Mucosa of stomach (tissue), 1 donor: ENCODE data around the gene UNC5B.

Source experiments
- H3K27me3 ChIP-seq: one replicate; pipeline ENCODE4 v1.7.0; 2013; ENCODE audit warnings: mild to moderate bottlenecking, low read length; ENCODE audit not compliant: control insufficient read depth, insufficient read depth
- H3K36me3 ChIP-seq: one replicate; pipeline ENCODE4 v1.7.0; 2013; ENCODE audit warnings: low read length; ENCODE audit not compliant: control insufficient read depth, insufficient read depth
- H3K4me1 ChIP-seq: one replicate; pipeline ENCODE4 v1.7.0; 2013; ENCODE audit warnings: mild to moderate bottlenecking, low read length; ENCODE audit not compliant: control insufficient read depth, insufficient read depth
- H3K4me3 ChIP-seq: one replicate; pipeline ENCODE4 v1.7.0; 2013; ENCODE audit warnings: low read length
- H3K9ac ChIP-seq: one replicate; pipeline ENCODE4 v1.7.0; 2013; ENCODE audit warnings: mild to moderate bottlenecking, low read length, moderate library complexity
- H3K9me3 ChIP-seq: one replicate; pipeline ENCODE4 v1.7.0; 2013; ENCODE audit warnings: mild to moderate bottlenecking, low read length, moderate library complexity; ENCODE audit not compliant: control insufficient read depth
- donor health status: Pancreatic carcinoma.

Gene UNC5B

DNA sequence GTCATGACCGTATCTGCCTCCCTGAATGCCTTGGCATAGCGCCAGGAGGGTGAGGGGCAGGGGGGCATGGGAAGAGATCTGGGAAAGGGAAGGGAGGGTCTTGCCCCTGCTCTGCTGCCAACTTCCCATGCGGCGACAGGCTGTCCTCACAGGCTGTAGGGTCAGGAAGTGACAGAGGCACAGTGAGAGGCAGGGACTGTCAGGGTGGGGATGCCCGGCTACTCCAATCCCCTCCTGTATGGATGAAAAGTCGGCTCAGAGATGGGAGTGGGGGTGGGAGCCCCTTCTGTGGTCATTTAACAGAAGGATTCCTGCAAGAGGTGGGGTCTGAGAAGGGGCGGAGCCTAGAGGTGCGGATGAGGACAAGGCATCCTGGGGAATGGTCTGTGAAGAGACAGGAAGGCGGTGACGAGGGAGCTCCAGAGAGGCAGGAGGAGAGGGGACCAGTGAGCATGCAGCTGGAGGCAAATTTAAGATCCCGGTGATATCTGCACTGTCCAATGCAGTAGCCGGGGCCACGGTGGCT lies 20.8 kb upstream of the UNC5B start:
- H3K9ac ChIP-seq = no peak overlapping the region
- H3K9me3 ChIP-seq = no peaks in the 10 kb centered on the region
- no peaks in the 10 kb centered on the region for H3K36me3 ChIP-seq
- H3K4me3 ChIP-seq = no peak overlapping the region
- H3K4me1 ChIP-seq = no peaks in the 10 kb centered on the region
- H3K27me3 ChIP-seq = peaks cover 9% of the 10 kb centered on the region

DNA sequence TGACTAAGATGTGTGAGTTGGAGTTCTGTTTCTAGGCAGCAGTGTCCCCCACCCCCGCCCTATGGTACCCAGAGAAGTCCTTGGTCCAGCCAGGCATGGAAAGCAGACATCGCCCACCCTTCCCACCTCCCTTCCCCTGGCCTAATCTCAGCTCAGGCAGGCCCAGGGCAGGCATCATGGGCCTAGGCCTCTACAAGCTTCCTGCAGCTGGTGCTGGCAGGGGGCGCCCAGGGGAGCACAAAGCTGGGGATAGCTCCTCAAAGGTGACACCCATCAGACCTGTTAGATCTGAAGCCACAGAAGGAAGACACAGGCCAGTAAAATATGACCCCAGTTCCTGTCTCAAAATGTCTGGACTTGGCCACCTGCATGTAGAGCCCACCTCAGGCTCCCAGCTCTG lies 18.9 kb upstream of the UNC5B start:
- H3K9me3 ChIP-seq = no peaks in the 10 kb centered on the region
- H3K36me3 ChIP-seq = no peaks in the 10 kb centered on the region
- H3K27me3 ChIP-seq = peaks cover 9% of the 10 kb centered on the region
- H3K4me1 ChIP-seq = no peaks in the 10 kb centered on the region
- no peak overlapping the region for H3K9ac ChIP-seq
- H3K4me3 ChIP-seq = no peak overlapping the region

DNA sequence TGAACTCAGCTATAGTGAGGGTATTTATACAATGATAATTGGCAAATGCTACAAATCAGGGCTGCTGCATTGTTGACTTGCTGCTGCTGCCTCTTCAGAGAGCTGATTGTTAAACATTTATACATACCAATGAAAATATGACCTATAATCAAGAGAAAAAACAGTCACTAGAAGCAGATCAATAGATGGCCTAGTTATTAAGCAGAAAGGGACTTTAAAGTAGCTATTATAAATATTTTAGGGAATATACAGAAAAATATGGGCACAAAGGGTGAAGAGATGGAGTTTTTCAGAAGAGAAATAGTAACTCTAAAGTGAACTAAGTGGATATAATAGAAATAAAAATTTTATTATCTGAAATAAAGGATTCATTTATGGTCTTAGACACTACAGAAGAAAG lies 14.4 kb upstream of the UNC5B start:
- no peaks in the 10 kb centered on the region for H3K27me3 ChIP-seq
- no peaks in the 10 kb centered on the region for H3K36me3 ChIP-seq
- no peaks in the 10 kb centered on the region for H3K4me1 ChIP-seq
- H3K4me3 ChIP-seq = no peak overlapping the region
- H3K9me3 ChIP-seq = no peaks in the 10 kb centered on the region
- no peak overlapping the region for H3K9ac ChIP-seq

DNA sequence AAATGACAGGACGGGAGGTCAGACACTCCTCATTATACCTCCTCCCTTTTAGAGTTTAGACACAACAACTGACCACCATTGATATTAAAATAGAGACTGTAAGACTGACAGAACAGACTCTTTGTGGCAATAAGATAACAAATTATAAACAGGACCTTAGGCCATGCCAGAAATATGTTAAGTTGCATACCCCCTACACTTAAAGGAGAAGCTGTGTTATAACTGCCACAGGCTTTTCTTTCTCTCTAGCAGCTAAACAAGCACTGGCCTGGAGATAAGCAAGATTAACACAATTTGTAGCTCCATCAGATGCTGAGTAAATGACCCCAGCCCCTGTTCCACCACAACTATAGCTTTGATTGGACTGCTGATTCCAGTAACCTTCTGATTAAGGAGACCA lies 10.5 kb upstream of the UNC5B start:
- H3K9me3 ChIP-seq = no peaks in the 10 kb centered on the region
- H3K4me3 ChIP-seq = no peak overlapping the region
- H3K9ac ChIP-seq = no peak overlapping the region
- no peaks in the 10 kb centered on the region for H3K4me1 ChIP-seq
- no peaks in the 10 kb centered on the region for H3K36me3 ChIP-seq
- peaks cover 7% of the 10 kb centered on the region for H3K27me3 ChIP-seq

DNA sequence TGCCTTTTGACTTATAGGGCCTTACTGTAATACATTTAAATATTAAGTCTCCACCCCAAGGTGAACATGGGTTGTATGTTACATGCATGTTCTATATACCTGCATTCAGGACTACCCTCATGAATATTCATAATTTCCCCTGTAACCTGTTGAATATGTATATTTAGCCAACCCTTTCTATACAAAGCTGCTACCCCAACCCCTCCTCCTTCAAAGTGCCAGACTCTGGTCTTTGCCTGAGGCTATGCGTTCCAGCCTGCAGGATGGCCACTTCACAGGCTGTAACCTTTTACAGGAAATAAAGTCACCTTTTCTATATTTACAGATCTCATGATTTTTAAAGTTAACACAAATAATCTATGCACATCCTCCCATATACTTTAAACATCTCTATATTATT lies 10.1 kb upstream of the UNC5B start:
- H3K36me3 ChIP-seq = no peaks in the 10 kb centered on the region

DNA sequence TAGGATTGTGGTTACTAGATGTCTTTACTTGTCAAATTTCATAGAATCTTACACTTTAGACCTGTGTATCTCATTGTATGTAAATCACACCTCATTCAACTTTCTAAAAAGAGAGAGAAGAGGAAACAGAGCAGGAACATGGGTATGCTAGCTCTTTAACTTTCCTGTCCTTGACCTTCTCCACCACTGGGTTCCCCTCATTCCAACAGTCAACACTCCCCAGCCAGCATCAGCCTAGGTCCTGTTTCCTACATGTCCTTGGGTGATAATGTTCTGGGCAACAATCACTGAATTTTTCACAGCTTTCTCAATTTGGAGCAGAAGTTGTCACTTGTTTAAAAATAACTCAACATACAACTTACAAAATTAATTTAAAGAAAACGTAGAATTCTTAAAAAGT lies 9.2 kb upstream of the UNC5B start:
- Histone ChIP-seq H3K4me1 (no peaks in the 10 kb centered on the region), H3K27me3 (peaks cover 12% of the 10 kb centered on the region), H3K36me3 (no peaks in the 10 kb centered on the region), H3K9me3 (no peaks in the 10 kb centered on the region), H3K9ac (no peak overlapping the region), H3K4me3 (no peak overlapping the region)

More for the DNA sequence above, 10.1 kb upstream of the UNC5B start:
- H3K9ac ChIP-seq = no peak overlapping the region
- H3K27me3 ChIP-seq = peaks cover 12% of the 10 kb centered on the region
- no peaks in the 10 kb centered on the region for H3K4me1 ChIP-seq
- no peaks in the 10 kb centered on the region for H3K9me3 ChIP-seq
- H3K4me3 ChIP-seq = no peak overlapping the region

DNA sequence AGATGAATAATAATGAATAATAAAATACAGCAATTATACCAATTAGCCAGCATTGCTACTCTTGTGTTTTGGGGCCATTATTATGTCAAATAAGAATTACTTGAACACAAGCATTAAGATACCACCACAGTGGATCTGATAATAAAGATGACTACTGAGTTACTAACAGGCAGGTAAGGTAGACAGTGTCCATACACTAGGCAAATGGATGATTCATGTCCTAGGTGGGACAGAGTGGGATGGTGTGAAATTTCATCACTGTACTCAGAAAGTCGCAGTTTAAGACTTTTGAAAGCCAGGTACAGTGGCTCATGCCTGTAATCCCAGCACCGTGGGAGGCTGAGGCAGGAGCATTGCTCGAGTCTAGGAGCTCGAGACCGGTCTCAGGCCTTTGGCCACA lies 8.7 kb upstream of the UNC5B start:
- no peaks in the 10 kb centered on the region for H3K9me3 ChIP-seq
- H3K4me1 ChIP-seq = no peaks in the 10 kb centered on the region
- H3K27me3 ChIP-seq = peaks cover 12% of the 10 kb centered on the region
- no peak overlapping the region for H3K9ac ChIP-seq
- no peaks in the 10 kb centered on the region for H3K36me3 ChIP-seq
- no peak overlapping the region for H3K4me3 ChIP-seq

DNA sequence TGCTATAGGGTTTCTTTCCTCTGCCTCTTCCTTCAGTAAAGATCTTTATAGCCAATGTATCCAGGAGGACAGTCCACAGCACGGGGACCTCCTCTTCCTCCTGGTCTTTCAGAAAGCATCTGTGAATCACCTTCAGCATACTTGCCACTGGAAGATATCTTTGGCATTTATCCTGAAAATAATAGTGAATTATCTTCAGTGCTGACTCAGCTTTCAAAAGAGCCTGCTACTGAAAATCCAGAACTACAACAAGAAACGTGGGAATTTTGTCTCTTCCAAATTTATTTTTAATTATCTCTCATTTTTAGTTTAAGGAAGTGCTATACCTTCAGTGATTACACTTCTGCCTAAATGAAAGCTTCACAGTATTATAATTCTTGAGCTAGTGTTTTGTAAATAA lies 7.6 kb upstream of the UNC5B start:
- Histone ChIP-seq H3K4me3 (no peak overlapping the region), H3K36me3 (no peaks in the 10 kb centered on the region), H3K4me1 (no peaks in the 10 kb centered on the region), H3K9me3 (no peaks in the 10 kb centered on the region), H3K9ac (no peak overlapping the region), H3K27me3 (peaks cover 18% of the 10 kb centered on the region)

DNA sequence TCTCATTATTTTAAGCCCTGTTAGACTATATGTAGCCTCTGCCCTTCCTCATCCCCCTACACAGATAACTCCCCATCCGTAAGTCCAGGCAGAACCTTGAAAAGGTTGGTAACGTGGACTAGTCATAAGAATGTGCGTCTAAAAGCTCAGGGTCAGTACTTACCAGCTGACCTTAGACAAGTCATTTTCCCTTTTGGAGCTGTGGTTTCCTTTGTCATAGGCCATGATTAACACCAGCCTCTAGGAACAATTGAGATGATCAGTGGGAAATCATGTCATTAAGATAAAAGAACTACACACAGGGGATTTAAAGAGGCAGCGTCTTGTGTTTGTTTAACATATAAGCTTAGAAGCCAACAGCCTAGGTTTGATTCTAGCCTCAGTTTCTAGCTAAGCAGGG lies 6.9 kb upstream of the UNC5B start:
- Histone ChIP-seq H3K36me3 (no peaks in the 10 kb centered on the region), H3K4me3 (no peak overlapping the region), H3K4me1 (no peaks in the 10 kb centered on the region), H3K27me3 (peaks cover 26% of the 10 kb centered on the region), H3K9ac (no peak overlapping the region), H3K9me3 (no peaks in the 10 kb centered on the region)

DNA sequence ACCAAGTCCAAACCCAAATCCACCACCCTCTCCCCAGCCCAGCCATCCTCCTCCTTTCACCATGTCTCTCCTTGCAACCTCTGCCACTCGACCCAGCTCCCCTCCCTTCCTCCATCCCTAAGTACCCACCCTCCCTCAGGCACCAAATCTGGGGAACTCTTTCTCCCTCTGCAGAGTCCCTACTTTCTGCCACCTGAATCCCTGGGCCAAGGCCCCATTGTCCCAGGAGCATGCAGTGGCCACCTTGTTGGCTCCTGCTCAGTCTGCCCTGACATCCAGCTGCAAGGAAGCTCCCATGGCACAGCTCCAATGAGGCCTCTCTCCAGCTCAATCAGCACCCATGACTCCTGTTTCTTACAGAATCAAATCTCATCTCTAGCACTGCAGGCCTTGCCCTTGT lies 5.5 kb upstream of the UNC5B start:
- H3K9me3 ChIP-seq = no peaks in the 10 kb centered on the region
- no peak overlapping the region for H3K4me3 ChIP-seq
- no peaks in the 10 kb centered on the region for H3K36me3 ChIP-seq
- H3K27me3 ChIP-seq = peaks cover 40% of the 10 kb centered on the region
- peaks cover 8% of the 10 kb centered on the region for H3K4me1 ChIP-seq
- no peak overlapping the region for H3K9ac ChIP-seq

DNA sequence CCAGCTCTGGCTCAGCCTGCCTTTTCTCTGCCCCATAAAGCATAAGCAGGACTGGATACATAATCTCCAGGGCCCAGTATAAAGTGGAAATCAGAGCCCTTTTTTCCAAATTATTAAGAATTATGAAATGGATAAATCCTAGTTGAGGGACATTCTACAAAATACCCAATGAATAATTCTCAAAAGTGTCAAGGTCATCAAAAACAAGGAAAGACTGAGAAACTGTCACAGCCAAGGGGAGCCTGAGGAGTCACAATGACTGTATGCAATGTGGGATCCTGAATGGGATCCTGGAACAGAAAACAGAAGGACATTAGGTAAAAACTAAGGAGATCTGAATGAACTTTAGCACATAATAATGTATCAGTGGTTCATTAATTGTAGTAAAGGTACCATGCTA lies 4.8 kb upstream of the UNC5B start:
- H3K36me3 ChIP-seq = no peaks in the 10 kb centered on the region
- peaks cover 42% of the 10 kb centered on the region for H3K27me3 ChIP-seq
- no peaks in the 10 kb centered on the region for H3K9me3 ChIP-seq
- H3K9ac ChIP-seq = no peak overlapping the region
- H3K4me3 ChIP-seq = no peak overlapping the region
- peaks cover 11% of the 10 kb centered on the region for H3K4me1 ChIP-seq

DNA sequence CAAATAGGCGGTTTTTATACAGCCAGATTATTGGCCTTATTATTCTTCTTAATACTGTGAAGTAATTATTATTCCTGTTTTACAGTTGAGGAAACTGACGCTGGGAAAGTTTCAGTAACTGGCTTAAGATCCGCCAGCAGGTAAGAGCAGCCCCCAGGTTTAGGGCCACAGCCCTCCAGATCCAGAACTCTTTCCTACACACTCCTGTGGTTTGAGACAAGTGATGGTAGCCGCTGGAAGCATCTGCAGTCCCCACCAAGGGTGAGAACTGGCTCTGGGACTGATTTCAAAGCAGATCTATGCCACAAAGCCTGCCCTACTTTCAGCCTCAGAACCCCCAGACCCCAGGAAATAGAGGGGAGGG lies 3.0 kb upstream of the UNC5B start:
- H3K4me3 ChIP-seq = no peak overlapping the region
- peaks cover 42% of the 10 kb centered on the region for H3K27me3 ChIP-seq
- H3K36me3 ChIP-seq = no peaks in the 10 kb centered on the region
- no peak overlapping the region for H3K9ac ChIP-seq
- H3K4me1 ChIP-seq = peaks cover 11% of the 10 kb centered on the region
- no peaks in the 10 kb centered on the region for H3K9me3 ChIP-seq
